WTC11 (cell line): Measurements from ENCODE around the gene SLCO2A1. TPM values are rescaled to one million over a fixed set of nuclear protein-coding genes. Genes with fewer than 3 reads are reported as not detected.

ENCODE experiments used
- ATAC-seq: fragments of 200-7000 bp; cut with Tn5 transposase; 2 replicates; pipeline ENCODE4 v1.10.0; 2021; ENCODE audit warnings: mild to moderate bottlenecking, moderate library complexity
- CTCF ChIA-PET: fragments of 300-600 bp; sonication (Branson Sonifier 250); formaldehyde crosslinking; loops from one replicate; lab custom pipeline; 2021; ENCODE audit warnings: antibody characterized with exemption; lab: Charles Lee
- POLR2A ChIA-PET: fragments of 350-600 bp; sonication (Branson Sonifier 250); formaldehyde crosslinking; loops from one replicate; lab custom pipeline; 2021; ENCODE audit warnings: antibody characterized with exemption; lab: Charles Lee
- DNase-seq: peaks from one replicate; pipeline ENCODE4 v3.0.0; 2021; ENCODE audit warnings: low spot score
- H3K27ac Mint-ChIP-seq: 2 replicates; pipeline ENCODE4 v1.8.0; 2021; ENCODE audit warnings: mixed read lengths
- H3K27me3 Mint-ChIP-seq: 2 replicates; pipeline ENCODE4 v1.8.0; 2021; ENCODE audit warnings: low read depth, mild to moderate bottlenecking, moderate library complexity, mixed read lengths
- H3K36me3 Mint-ChIP-seq: 2 replicates; pipeline ENCODE4 v1.8.0; 2021; ENCODE audit warnings: mixed read lengths
- H3K4me1 Mint-ChIP-seq: 2 replicates; pipeline ENCODE4 v1.8.0; 2022; ENCODE audit warnings: mixed read lengths
- H3K4me3 Mint-ChIP-seq: 2 replicates; pipeline ENCODE4 v1.8.0; 2021; ENCODE audit warnings: mild to moderate bottlenecking, moderate library complexity, mixed read lengths
- H3K9me3 Mint-ChIP-seq: 2 replicates; pipeline ENCODE4 v1.8.0; 2021; ENCODE audit warnings: mixed read lengths
- IRF2 ChIP-seq: sonication (generic); formaldehyde crosslinking; IDR thresholded peaks from 2 replicates; pipeline ENCODE4 v1.8.0; 2022; ENCODE audit warnings: low read depth, missing genetic modification reagents, borderline replicate concordance
- JAZF1 ChIP-seq: fragments of 250-450 bp; sonication (Bioruptor Pico); IDR thresholded peaks from 2 replicates; pipeline ENCODE4 v1.9.0; 2021; ENCODE audit warnings: moderate library complexity, mild to moderate bottlenecking, inconsistent platforms
- NFE2L1 ChIP-seq: sonication (generic); formaldehyde crosslinking; IDR thresholded peaks from 2 replicates; pipeline ENCODE4 v1.8.1; 2023; ENCODE audit warnings: missing genetic modification reagents
- NR3C1 ChIP-seq: sonication (generic); formaldehyde crosslinking; conservative IDR thresholded peaks from 2 replicates; pipeline ENCODE4 v1.8.1; 2023; ENCODE audit warnings: low read depth, mild to moderate bottlenecking, missing genetic modification reagents
- OVOL2 ChIP-seq: fragments of 250-450 bp; sonication (Bioruptor Pico); IDR thresholded peaks from 2 replicates; pipeline ENCODE4 v1.9.0; 2021; ENCODE audit warnings: mild to moderate bottlenecking, borderline replicate concordance
- PRRX2 ChIP-seq: fragments of 250-450 bp; sonication (Bioruptor Pico); IDR thresholded peaks from 2 replicates; pipeline ENCODE4 v1.8.0; 2021; ENCODE audit warnings: mild to moderate bottlenecking
- RORB ChIP-seq: fragments of 250-450 bp; sonication (Bioruptor Pico); IDR thresholded peaks from 2 replicates; pipeline ENCODE4 v1.9.0; 2021; ENCODE audit warnings: mild to moderate bottlenecking
- SOX15 ChIP-seq: fragments of 250-450 bp; sonication (Bioruptor Pico); IDR thresholded peaks from 2 replicates; pipeline ENCODE4 v1.9.0; 2021; ENCODE audit warnings: mild to moderate bottlenecking
- TEAD4 ChIP-seq: sonication (generic); formaldehyde crosslinking; IDR thresholded peaks from 2 replicates; pipeline ENCODE4 v1.8.0; 2022; ENCODE audit warnings: mild to moderate bottlenecking, missing genetic modification reagents
- ZNF138 ChIP-seq: sonication (generic); formaldehyde crosslinking; conservative IDR thresholded peaks from 2 replicates; pipeline ENCODE4 v1.8.1; 2022; ENCODE audit warnings: mild to moderate bottlenecking, moderate library complexity, missing genetic modification reagents
- ZNF232 ChIP-seq: sonication (generic); formaldehyde crosslinking; IDR thresholded peaks from 2 replicates; pipeline ENCODE4 v1.8.0; 2022; ENCODE audit warnings: mild to moderate bottlenecking, missing genetic modification reagents
- ZNF396 ChIP-seq: fragments of 250-450 bp; sonication (Bioruptor Pico); IDR thresholded peaks from 2 replicates; pipeline ENCODE4 v1.8.0; 2021; ENCODE audit warnings: mild to moderate bottlenecking, moderate library complexity, borderline replicate concordance
- ZNF671 ChIP-seq: fragments of 250-450 bp; sonication (Bioruptor Pico); IDR thresholded peaks from 2 replicates; pipeline ENCODE4 v1.8.0; 2021; ENCODE audit warnings: mild to moderate bottlenecking
- total RNA-seq: library from RNA; stranded (reverse); gene quantifications from 3 replicates; pipeline ENCODE4 v1.2.3, GENCODE V29; 2021
- TF ChIP-seq, protein P1 (sequence below): sonication (generic); formaldehyde crosslinking; IDR thresholded peaks from 2 replicates; pipeline ENCODE4 v1.8.1; 2022; ENCODE audit warnings: missing genetic modification reagents, borderline replicate concordance
- TF ChIP-seq, protein P2 (sequence below): sonication (generic); formaldehyde crosslinking; IDR thresholded peaks from 2 replicates; pipeline ENCODE4 v1.8.0; 2022; ENCODE audit warnings: mild to moderate bottlenecking, missing genetic modification reagents
- TF ChIP-seq, protein P3 (sequence below): sonication (generic); formaldehyde crosslinking; IDR thresholded peaks from 2 replicates; pipeline ENCODE4 v1.8.1; 2022; ENCODE audit warnings: low read depth, mild to moderate bottlenecking, moderate library complexity, missing genetic modification reagents, borderline replicate concordance
- TF ChIP-seq, protein P4 (sequence below): sonication (generic); formaldehyde crosslinking; IDR thresholded peaks from 2 replicates; pipeline ENCODE4 v1.8.1; 2023; ENCODE audit warnings: mild to moderate bottlenecking, missing genetic modification reagents
- TF ChIP-seq, protein P5 (sequence below): fragments of 250-450 bp; sonication (Bioruptor Pico); IDR thresholded peaks from 2 replicates; pipeline ENCODE4 v1.9.0; 2021; ENCODE audit warnings: mild to moderate bottlenecking, borderline replicate concordance

The SLCO2A1 gene
- total RNA-seq, 1 experiment from 2014 or later: 3.3 TPM

DNA sequence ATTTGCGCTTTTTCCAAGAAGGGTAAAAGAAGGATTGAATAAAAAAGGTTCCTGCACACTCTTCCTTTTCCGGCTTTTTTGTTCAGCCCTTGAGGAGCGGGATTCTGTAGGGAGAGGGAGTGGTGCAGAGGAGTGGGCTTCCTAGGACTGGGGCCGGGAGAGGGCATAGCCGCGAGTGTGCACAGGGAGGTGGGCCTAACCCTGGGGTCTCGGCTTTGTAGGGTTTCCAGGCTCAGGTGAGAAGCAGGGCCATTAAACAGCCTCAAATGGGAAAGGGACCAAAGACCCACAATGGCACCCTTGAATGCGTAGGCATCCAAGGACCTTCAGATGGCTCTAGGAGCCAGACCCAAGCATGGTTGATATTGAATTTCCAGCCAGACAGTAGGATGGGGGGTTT, 98.6 kb downstream of the SLCO2A1 start (continued):
- TF ChIP-seq, protein P1, sequence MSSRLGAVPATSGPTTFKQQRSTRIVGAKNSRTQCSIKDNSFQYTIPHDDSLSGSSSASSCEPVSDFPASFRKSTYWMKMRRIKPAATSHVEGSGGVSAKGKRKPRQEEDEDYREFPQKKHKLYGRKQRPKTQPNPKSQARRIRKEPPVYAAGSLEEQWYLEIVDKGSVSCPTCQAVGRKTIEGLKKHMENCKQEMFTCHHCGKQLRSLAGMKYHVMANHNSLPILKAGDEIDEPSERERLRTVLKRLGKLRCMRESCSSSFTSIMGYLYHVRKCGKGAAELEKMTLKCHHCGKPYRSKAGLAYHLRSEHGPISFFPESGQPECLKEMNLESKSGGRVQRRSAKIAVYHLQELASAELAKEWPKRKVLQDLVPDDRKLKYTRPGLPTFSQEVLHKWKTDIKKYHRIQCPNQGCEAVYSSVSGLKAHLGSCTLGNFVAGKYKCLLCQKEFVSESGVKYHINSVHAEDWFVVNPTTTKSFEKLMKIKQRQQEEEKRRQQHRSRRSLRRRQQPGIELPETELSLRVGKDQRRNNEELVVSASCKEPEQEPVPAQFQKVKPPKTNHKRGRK: no peak
- no peak for TF ChIP-seq ZNF138 (CRISPR knock-in tag)
- TF ChIP-seq OVOL2 (CRISPR knock-in tag): no peak

DNA sequence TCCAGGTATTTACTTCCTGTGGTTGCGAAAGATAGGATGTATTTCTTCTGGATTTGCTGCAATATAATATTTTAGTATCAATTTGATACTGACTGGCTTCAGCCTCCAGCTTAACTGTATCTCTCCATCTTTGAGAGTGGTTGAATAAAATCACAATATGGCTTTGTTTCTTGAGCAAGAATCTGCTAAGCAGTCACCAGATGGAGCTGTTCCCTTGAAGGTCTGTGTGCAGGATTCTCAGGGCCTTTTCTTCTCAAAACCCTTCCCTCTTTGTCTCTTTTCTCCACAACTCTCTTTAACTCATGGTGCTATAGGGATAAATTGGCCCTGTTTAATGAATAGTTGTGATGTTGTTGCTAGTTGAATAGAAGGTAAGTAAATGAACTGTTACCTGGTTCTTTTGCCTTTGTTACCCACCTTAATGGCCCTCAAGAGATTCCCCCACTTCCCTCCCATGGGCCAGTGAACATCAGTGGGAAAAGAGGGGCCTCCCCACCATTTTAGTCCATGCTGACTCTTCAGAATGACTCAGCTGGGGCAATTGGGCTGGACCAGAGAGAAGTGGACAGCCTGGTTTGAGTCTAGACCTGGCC, 99.3 kb downstream of the SLCO2A1 start:
- DNase-seq (no peak), ATAC-seq (peak; percentile 25; the same call in 1 of the 2 replicates)
- Mint-ChIP-seq H3K27ac (no peak overlapping the region), H3K9me3 (no peaks in the 10 kb centered on the region), H3K4me1 (peaks cover 11% of the 10 kb centered on the region), H3K4me3 (no peak overlapping the region), H3K36me3 (no peaks in the 10 kb centered on the region), H3K27me3 (peaks cover 22% of the 10 kb centered on the region)
- no peak for TF ChIP-seq TEAD4 (CRISPR knock-in tag)
- TF ChIP-seq, protein P2, sequence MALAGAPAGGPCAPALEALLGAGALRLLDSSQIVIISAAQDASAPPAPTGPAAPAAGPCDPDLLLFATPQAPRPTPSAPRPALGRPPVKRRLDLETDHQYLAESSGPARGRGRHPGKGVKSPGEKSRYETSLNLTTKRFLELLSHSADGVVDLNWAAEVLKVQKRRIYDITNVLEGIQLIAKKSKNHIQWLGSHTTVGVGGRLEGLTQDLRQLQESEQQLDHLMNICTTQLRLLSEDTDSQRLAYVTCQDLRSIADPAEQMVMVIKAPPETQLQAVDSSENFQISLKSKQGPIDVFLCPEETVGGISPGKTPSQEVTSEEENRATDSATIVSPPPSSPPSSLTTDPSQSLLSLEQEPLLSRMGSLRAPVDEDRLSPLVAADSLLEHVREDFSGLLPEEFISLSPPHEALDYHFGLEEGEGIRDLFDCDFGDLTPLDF (CRISPR knock-in tag): no peak
- TF ChIP-seq, protein P3, sequence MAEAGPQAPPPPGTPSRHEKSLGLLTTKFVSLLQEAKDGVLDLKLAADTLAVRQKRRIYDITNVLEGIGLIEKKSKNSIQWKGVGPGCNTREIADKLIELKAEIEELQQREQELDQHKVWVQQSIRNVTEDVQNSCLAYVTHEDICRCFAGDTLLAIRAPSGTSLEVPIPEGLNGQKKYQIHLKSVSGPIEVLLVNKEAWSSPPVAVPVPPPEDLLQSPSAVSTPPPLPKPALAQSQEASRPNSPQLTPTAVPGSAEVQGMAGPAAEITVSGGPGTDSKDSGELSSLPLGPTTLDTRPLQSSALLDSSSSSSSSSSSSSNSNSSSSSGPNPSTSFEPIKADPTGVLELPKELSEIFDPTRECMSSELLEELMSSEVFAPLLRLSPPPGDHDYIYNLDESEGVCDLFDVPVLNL (CRISPR knock-in tag): no peak
- TF ChIP-seq PRRX2 (CRISPR knock-in tag): no peak
- TF ChIP-seq ZNF671 (CRISPR knock-in tag): no peak
- no peak for TF ChIP-seq ZNF396 (CRISPR knock-in tag)
- no peak for TF ChIP-seq ZNF232 (CRISPR knock-in tag)
- no peak for TF ChIP-seq NR3C1 (CRISPR knock-in tag)
- TF ChIP-seq RORB (CRISPR knock-in tag): no peak
- TF ChIP-seq IRF2 (CRISPR knock-in tag): no peak
- TF ChIP-seq NFE2L1 (CRISPR knock-in tag): no peak
- no peak for TF ChIP-seq JAZF1 (CRISPR knock-in tag)
- no peak for TF ChIP-seq SOX15 (CRISPR knock-in tag)
- TF ChIP-seq, protein P4, sequence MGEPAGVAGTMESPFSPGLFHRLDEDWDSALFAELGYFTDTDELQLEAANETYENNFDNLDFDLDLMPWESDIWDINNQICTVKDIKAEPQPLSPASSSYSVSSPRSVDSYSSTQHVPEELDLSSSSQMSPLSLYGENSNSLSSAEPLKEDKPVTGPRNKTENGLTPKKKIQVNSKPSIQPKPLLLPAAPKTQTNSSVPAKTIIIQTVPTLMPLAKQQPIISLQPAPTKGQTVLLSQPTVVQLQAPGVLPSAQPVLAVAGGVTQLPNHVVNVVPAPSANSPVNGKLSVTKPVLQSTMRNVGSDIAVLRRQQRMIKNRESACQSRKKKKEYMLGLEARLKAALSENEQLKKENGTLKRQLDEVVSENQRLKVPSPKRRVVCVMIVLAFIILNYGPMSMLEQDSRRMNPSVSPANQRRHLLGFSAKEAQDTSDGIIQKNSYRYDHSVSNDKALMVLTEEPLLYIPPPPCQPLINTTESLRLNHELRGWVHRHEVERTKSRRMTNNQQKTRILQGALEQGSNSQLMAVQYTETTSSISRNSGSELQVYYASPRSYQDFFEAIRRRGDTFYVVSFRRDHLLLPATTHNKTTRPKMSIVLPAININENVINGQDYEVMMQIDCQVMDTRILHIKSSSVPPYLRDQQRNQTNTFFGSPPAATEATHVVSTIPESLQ: no peak
- TF ChIP-seq, protein P5, sequence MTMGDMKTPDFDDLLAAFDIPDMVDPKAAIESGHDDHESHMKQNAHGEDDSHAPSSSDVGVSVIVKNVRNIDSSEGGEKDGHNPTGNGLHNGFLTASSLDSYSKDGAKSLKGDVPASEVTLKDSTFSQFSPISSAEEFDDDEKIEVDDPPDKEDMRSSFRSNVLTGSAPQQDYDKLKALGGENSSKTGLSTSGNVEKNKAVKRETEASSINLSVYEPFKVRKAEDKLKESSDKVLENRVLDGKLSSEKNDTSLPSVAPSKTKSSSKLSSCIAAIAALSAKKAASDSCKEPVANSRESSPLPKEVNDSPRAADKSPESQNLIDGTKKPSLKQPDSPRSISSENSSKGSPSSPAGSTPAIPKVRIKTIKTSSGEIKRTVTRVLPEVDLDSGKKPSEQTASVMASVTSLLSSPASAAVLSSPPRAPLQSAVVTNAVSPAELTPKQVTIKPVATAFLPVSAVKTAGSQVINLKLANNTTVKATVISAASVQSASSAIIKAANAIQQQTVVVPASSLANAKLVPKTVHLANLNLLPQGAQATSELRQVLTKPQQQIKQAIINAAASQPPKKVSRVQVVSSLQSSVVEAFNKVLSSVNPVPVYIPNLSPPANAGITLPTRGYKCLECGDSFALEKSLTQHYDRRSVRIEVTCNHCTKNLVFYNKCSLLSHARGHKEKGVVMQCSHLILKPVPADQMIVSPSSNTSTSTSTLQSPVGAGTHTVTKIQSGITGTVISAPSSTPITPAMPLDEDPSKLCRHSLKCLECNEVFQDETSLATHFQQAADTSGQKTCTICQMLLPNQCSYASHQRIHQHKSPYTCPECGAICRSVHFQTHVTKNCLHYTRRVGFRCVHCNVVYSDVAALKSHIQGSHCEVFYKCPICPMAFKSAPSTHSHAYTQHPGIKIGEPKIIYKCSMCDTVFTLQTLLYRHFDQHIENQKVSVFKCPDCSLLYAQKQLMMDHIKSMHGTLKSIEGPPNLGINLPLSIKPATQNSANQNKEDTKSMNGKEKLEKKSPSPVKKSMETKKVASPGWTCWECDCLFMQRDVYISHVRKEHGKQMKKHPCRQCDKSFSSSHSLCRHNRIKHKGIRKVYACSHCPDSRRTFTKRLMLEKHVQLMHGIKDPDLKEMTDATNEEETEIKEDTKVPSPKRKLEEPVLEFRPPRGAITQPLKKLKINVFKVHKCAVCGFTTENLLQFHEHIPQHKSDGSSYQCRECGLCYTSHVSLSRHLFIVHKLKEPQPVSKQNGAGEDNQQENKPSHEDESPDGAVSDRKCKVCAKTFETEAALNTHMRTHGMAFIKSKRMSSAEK (CRISPR knock-in tag): no peak
- ChIA-PET POLR2A (no interaction called here), CTCF (interaction anchor here (0.6 to 1.7 kb wide), 17 partner anchors 9 to 282 kb away, joined by 3 to 17 read pairs (median 4); no protein-coding TSS in a partner anchor)
